DOHH2 (cell line): ENCODE measurements around the gene UNKL.

Experiments
- EZH2phosphoT487 ChIP-seq: fragments of 200-600 bp; sonication (generic); IDR thresholded peaks from 2 replicates; pipeline ENCODE4 v1.6.1; 2017; ENCODE audit warnings: borderline replicate concordance, mild to moderate bottlenecking, antibody characterized with exemption, low read length, moderate library complexity, mixed read lengths
- TF ChIP-seq, protein P1 (sequence below): fragments of 200-600 bp; sonication (generic); IDR thresholded peaks from one replicate; pipeline ENCODE4 v1.5.1; 2014; ENCODE audit warnings: antibody characterized with exemption, mild to moderate bottlenecking, low read depth, low read length; ENCODE audit not compliant: poor library complexity, severe bottlenecking

DNA sequence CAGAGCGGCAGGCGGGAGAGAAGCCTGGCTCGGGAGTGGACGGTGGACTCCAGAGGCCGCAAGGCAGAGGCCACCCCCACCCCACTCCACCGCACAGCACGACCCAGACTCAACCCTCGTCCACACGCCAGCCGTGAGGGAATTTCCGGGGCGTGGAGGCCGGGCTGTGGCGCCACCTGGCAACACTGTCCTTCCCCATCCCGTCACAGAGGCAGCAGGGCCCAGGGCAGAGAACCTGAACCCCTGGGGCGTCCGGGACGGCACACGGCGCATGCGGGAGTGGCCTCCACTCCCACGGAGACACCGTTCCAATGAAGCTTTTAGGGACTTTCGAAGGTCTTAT is 39.2 kb downstream of the UNKL start:
- TF ChIP-seq, protein P1, sequence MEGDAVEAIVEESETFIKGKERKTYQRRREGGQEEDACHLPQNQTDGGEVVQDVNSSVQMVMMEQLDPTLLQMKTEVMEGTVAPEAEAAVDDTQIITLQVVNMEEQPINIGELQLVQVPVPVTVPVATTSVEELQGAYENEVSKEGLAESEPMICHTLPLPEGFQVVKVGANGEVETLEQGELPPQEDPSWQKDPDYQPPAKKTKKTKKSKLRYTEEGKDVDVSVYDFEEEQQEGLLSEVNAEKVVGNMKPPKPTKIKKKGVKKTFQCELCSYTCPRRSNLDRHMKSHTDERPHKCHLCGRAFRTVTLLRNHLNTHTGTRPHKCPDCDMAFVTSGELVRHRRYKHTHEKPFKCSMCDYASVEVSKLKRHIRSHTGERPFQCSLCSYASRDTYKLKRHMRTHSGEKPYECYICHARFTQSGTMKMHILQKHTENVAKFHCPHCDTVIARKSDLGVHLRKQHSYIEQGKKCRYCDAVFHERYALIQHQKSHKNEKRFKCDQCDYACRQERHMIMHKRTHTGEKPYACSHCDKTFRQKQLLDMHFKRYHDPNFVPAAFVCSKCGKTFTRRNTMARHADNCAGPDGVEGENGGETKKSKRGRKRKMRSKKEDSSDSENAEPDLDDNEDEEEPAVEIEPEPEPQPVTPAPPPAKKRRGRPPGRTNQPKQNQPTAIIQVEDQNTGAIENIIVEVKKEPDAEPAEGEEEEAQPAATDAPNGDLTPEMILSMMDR = no peak
- TF ChIP-seq EZH2phosphoT487 = no peak
